GM12878 (cell line): ENCODE results near the gene AGAP2. TPM values are rescaled to one million over a fixed set of nuclear protein-coding genes. Genes with fewer than 3 reads are reported as not detected.

Experiments used
- ATAC-seq: fragments of 200-7000 bp; cut with Tn5 transposase; 3 replicates; pipeline ENCODE4 v1.9.1; 2020; ENCODE audit warnings: mild to moderate bottlenecking, moderate library complexity
- BruUV-seq: library from RNA; stranded (reverse); fragments of 400-500 nt; replicated peaks from 2 replicates; lab custom pipeline; 2021; lab: Mats Ljungman, UMichigan
- CTCF ChIA-PET: fragments of 300-600 bp; sonication (Branson Sonifier 250); formaldehyde crosslinking; extraction: SDS; loops from one replicate; lab custom pipeline; 2021; ENCODE audit warnings: inconsistent platforms; lab: Yijun Ruan, JAX
- POLR2A ChIA-PET: fragments of 350-600 bp; formaldehyde crosslinking; extraction: SDS; loops from one replicate; lab custom pipeline; 2021; ENCODE audit warnings: inconsistent platforms; lab: Charles Lee
- RAD21 ChIA-PET: fragments of 300-600 bp; sonication (Branson Sonifier 250); formaldehyde crosslinking; loops from one replicate; lab custom pipeline; 2023; ENCODE audit warnings: antibody characterized with exemption; ENCODE audit not compliant: unreplicated experiment; lab: Charles Lee
- SMC1A ChIA-PET: fragments of 300-600 bp; sonication (Branson Sonifier 250); formaldehyde crosslinking; loops from one replicate; lab custom pipeline; 2023; ENCODE audit not compliant: unreplicated experiment, uncharacterized antibody; lab: Charles Lee
- DNase-seq: peaks from one replicate; pipeline ENCODE4 v3.0.0-alpha.2; 2011; ENCODE audit warnings: low read depth, low spot score
- FAIRE-seq: peaks from 3 replicates; lab custom pipeline; 2011; peaks lifted over from hg19 to GRCh38; lab: Jason Lieb, UNC
- H2AFZ ChIP-seq: 2 replicates; pipeline ENCODE4 v1.6.0; 2011; ENCODE audit warnings: low read depth, low read length, control low read depth; ENCODE audit not compliant: control insufficient read depth
- H3K27ac ChIP-seq: 2 replicates; pipeline ENCODE4 v1.5.1; 2011; ENCODE audit warnings: control low read depth; ENCODE audit not compliant: control insufficient read depth, insufficient read depth
- H3K27me3 ChIP-seq, 2 experiments: replicated peaks in 1 of 2; 2 replicates each; pipeline versions ENCODE4 v1.6.0 to v1.6.1; 2011; ENCODE audit warnings: low read length in 1 of 2; ENCODE audit not compliant: control insufficient read depth in 2 of 2, insufficient read depth in 2 of 2
- H3K36me3 ChIP-seq, 2 experiments: 2 replicates each; pipeline ENCODE4 v1.5.1; 2011; ENCODE audit warnings: low read length in 1 of 2; ENCODE audit not compliant: control insufficient read depth in 2 of 2, insufficient read depth in 2 of 2
- H3K4me1 ChIP-seq: 2 replicates; pipeline ENCODE4 v1.6.1; 2011; ENCODE audit warnings: mild to moderate bottlenecking, low read length, moderate library complexity, mixed read lengths; ENCODE audit not compliant: control insufficient read depth, insufficient read depth
- H3K4me2 ChIP-seq: 2 replicates; pipeline ENCODE4 v1.6.0; 2011; ENCODE audit warnings: control low read depth; ENCODE audit not compliant: control insufficient read depth, insufficient read depth
- H3K4me3 ChIP-seq: fragments of 200-600 bp; sonication (generic); 2 replicates; pipeline ENCODE4 v1.5.1; 2016
- H3K79me2 ChIP-seq: 2 replicates; pipeline ENCODE4 v1.6.0; 2011; ENCODE audit warnings: low read length; ENCODE audit not compliant: control insufficient read depth, insufficient read depth
- H3K9ac ChIP-seq: 2 replicates; pipeline ENCODE4 v1.8.0; 2011; ENCODE audit warnings: low read length, control low read depth, mixed read lengths; ENCODE audit not compliant: control insufficient read depth, insufficient read depth
- H3K9me3 ChIP-seq: replicated peaks from 3 replicates; pipeline ENCODE4 v1.5.1; 2011; ENCODE audit warnings: mild to moderate bottlenecking, low read length; ENCODE audit not compliant: control insufficient read depth, insufficient read depth
- H4K20me1 ChIP-seq: 2 replicates; pipeline ENCODE4 v1.6.0; 2011; ENCODE audit not compliant: control insufficient read depth, insufficient read depth
- CREB1 ChIP-seq: IDR thresholded peaks from 2 replicates; pipeline ENCODE4 v1.6.1; 2012; ENCODE audit warnings: low read depth, mild to moderate bottlenecking, inconsistent platforms
- ETV6 ChIP-seq, 2 experiments: fragments of 450-650 bp in 1 of 2; IDR thresholded peaks in 1 of 2; conservative IDR thresholded peaks in 1 of 2; 2 replicates each; pipeline ENCODE4 v1.6.1; 2014; ENCODE audit warnings: antibody characterized with exemption in 1 of 2, borderline replicate concordance in 1 of 2, low read depth in 1 of 2, mild to moderate bottlenecking in 1 of 2, moderate library complexity in 1 of 2
- HDAC6 ChIP-seq: fragments of 200-600 bp; sonication (generic); IDR thresholded peaks from one replicate; pipeline ENCODE4 v1.8.0; 2017; ENCODE audit warnings: antibody characterized with exemption; ENCODE audit not compliant: unreplicated experiment
- KDM1A ChIP-seq: fragments of 200-600 bp; sonication (generic); IDR thresholded peaks from 2 replicates; pipeline ENCODE4 v1.6.1; 2016; ENCODE audit warnings: borderline replicate concordance
- MTA2 ChIP-seq: fragments of 450-650 bp; IDR thresholded peaks from 2 replicates; pipeline ENCODE4 v1.6.1; 2016; ENCODE audit warnings: low read depth, mild to moderate bottlenecking, moderate library complexity
- NFYB ChIP-seq: IDR thresholded peaks from 2 replicates; pipeline ENCODE4 v1.6.1; 2011; ENCODE audit warnings: low read depth, mild to moderate bottlenecking, low read length, improper control_type of control experiment, moderate library complexity; ENCODE audit not compliant: insufficient read depth
- PAX5 ChIP-seq: IDR thresholded peaks from 2 replicates; pipeline ENCODE4 v1.6.1; 2011; ENCODE audit warnings: low read depth, low read length, borderline replicate concordance
- RAD51 ChIP-seq: fragments of 450-650 bp; IDR thresholded peaks from 2 replicates; pipeline ENCODE4 v1.6.1; 2016; ENCODE audit warnings: moderate library complexity, mild to moderate bottlenecking, inconsistent platforms
- ZBED1 ChIP-seq: IDR thresholded peaks from 2 replicates; pipeline ENCODE4 v1.6.1; 2016; ENCODE audit warnings: borderline replicate concordance
- ZNF207 ChIP-seq: fragments of 450-650 bp; IDR thresholded peaks from 2 replicates; pipeline ENCODE4 v1.6.1; 2014; ENCODE audit warnings: antibody characterized with exemption, mild to moderate bottlenecking, borderline replicate concordance
- ZNF217 ChIP-seq: fragments of 450-650 bp; IDR thresholded peaks from 2 replicates; pipeline ENCODE4 v1.6.1; 2017; ENCODE audit warnings: antibody characterized with exemption, mild to moderate bottlenecking
- WGBS: methylation state at CpG from one replicate; pipeline ENCODE4 v1.1.6; 2016; ENCODE audit warnings: low lambda C conversion rate; ENCODE audit not compliant: insufficient replicate concordance, insufficient coverage; ENCODE audit errors: missing lambda C conversion rate; 5-methylcytosine and 5-hydroxymethylcytosine counted together
- in situ Hi-C: fragments of 300-500 bp; cut with MboI; formaldehyde crosslinking; loops from 9 replicates; pipeline ENCODE4 v1.14.3; 2018; ENCODE audit warnings: mixed read lengths
- intact Hi-C: fragments of 100-400 bp; cut with micrococcal nuclease; formaldehyde crosslinking; loops from one replicate; pipeline ENCODE4 v1.14.2; 2022; ENCODE audit not compliant: unreplicated experiment
- polyA plus RNA-seq, 11 experiments: library from polyadenylated mRNA; depleted of rRNA in 4 of 11; unstranded in 6 of 11; stranded (reverse) in 5 of 11; fragments of >200 nt; fragmentation: Nextera tagmentation in 4 of 11; fragmentation: Illumina TruSeq in 1 of 11; extraction: Ambion mirVana in 4 of 11; extraction: Trizol in 1 of 11; gene quantifications; 1 replicate in 1 of 11; 2 replicates in 10 of 11; pipeline versions ENCODE4 v1.2.1 to v1.2.3, GENCODE V29; 2011 to 2016; ENCODE audit warnings: inconsistent platforms in 2 of 11, missing spikeins in 2 of 11, low read depth in 1 of 11
- total RNA-seq, 4 experiments: library from RNA; depleted of rRNA in 3 of 4; stranded (reverse); fragments of >200 nt in 3 of 4; fragmentation: Illumina TruSeq in 1 of 4; extraction: Trizol in 1 of 4; gene quantifications; 2 replicates each; pipeline versions ENCODE4 v1.2.1 to v1.2.3, GENCODE V29; 2013 to 2021

The AGAP2 gene
- total and polyA plus RNA-seq, 10 of the 15 experiments (the other 5 are each of a cell fraction or from before 2014, with no cell fraction given): 0.29 to 19.8 (median 11.0) TPM

GRCh38 chr12:57715786-57716185, 22.8 kb downstream of the AGAP2 start:
- FAIRE-seq: no peak
- DNase-seq: no peak
- Histone ChIP-seq H3K4me1 (no peaks in the 10 kb centered on the region), H4K20me1 (no peaks in the 10 kb centered on the region), H3K9ac (no peak overlapping the region), H3K27ac (no peak overlapping the region), H3K4me3 (no peak overlapping the region), H3K36me3 (peaks cover 11 to 19% of the 10 kb centered on the region in 2 experiments), H3K4me2 (no peak overlapping the region), H3K9me3 (no peaks in the 10 kb centered on the region)
- 74% methylated on average over 11 of the region's 12 CpGs for WGBS
- ChIA-PET CTCF (no interaction called here), POLR2A (no interaction called here), RAD21 (no interaction called here), SMC1A (no interaction called here)
- intact Hi-C loops (no loop called here), in situ Hi-C loops (no loop called here)
- ATAC-seq: no peak
- TF ChIP-seq ZNF207 (no peak), MTA2 (no peak), ZBED1 (no peak), ETV6 (conservative IDR thresholded peaks at IDR 0.05 in 1 of 2, IDR thresholded peaks at IDR 0.05 in 1 of 2; ENCODE audit: borderline replicate concordance in 1 of 2, low read depth in 1 of 2) (no peak), ZNF217 (no peak), PAX5 (no peak), HDAC6 (no peak), CREB1 (no peak), RAD51 (no peak), NFYB (no peak), KDM1A (no peak)
- TF ChIP-seq, all 136 proteins: peak for 0
- Histone ChIP-seq H2AFZ (no peak overlapping the region), H3K27me3 (no peaks in the 10 kb centered on the region), H3K79me2 (no peaks in the 10 kb centered on the region)
- BruUV-seq: no TSS peak
